Measurements from ENCODE around the gene RNF41. TPM values are rescaled to one million over a fixed set of nuclear protein-coding genes. Genes with fewer than 3 reads are reported as not detected.

RNF41 gene
- total RNA-seq, 2 experiments from 2014 or later = 23.4 to 27.4 TPM

DNA sequence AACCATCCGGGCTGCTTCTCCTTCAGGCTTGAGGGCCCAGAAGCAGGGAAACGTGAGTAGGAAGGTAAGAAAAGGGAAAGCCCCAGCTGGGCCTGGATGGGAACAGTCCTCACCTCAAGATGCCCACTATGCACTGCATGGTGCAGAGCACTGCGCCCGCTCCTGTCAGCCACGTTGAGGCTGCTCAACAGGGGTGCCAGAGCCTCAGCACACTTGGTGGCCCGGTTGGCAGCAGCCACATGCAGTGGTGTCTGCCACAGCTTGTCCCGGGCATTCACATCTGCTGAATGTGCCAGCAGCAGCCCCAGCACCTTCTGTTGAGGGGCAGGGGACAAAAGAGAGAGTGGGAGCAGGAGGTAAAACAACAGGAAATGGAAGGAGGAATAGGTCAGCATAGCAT, 33.9 kb upstream of the RNF41 start:
- TF ChIP-seq, protein P1, sequence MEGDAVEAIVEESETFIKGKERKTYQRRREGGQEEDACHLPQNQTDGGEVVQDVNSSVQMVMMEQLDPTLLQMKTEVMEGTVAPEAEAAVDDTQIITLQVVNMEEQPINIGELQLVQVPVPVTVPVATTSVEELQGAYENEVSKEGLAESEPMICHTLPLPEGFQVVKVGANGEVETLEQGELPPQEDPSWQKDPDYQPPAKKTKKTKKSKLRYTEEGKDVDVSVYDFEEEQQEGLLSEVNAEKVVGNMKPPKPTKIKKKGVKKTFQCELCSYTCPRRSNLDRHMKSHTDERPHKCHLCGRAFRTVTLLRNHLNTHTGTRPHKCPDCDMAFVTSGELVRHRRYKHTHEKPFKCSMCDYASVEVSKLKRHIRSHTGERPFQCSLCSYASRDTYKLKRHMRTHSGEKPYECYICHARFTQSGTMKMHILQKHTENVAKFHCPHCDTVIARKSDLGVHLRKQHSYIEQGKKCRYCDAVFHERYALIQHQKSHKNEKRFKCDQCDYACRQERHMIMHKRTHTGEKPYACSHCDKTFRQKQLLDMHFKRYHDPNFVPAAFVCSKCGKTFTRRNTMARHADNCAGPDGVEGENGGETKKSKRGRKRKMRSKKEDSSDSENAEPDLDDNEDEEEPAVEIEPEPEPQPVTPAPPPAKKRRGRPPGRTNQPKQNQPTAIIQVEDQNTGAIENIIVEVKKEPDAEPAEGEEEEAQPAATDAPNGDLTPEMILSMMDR (IDR thresholded peaks at IDR 0.05) = no peak
- H3K36me3 Mint-ChIP-seq (ENCODE audit: low read depth) = peaks cover 28% of the 10 kb centered on the region
- peaks cover 19% of the 10 kb centered on the region for H3K4me1 Mint-ChIP-seq (ENCODE audit: low read depth)
- H3K27me3 Mint-ChIP-seq = no peaks in the 10 kb centered on the region
- DNase-seq (no peak), ATAC-seq (no peak)
- no peak overlapping the region for H3K27ac Mint-ChIP-seq
- intact Hi-C loops (cut with micrococcal nuclease) = loop anchor here (5.0 to 10.0 kb wide), 2 partner anchors 63 to 131 kb away; partner anchors contain the start of gene ESYT1
- H3K4me3 Mint-ChIP-seq = no peak overlapping the region
- POLR2A ChIA-PET = interaction anchor here (3.5 kb wide), 1 partner anchor 33 kb away, joined by 16 read pairs; the partner anchor contains the start of gene RNF41
- no peaks in the 10 kb centered on the region for H3K9me3 Mint-ChIP-seq
- CTCF ChIA-PET = interaction anchor here (0.6 to 2.4 kb wide), 6 partner anchors 9 to 443 kb away, joined by 3 to 7 read pairs (median 4); partner anchors contain the start of genes CNPY2 and SMARCC2

- intact Hi-C loops (cut with micrococcal nuclease) = loop anchor here (10.0 kb wide), 1 partner anchor 128 kb away; the partner anchor contains the start of gene ESYT1
- DNase-seq = no peak
Measured at GRCh38 chr12:56253091-56253490, 31.4 kb upstream of the RNF41 start.

GRCh38 chr12:56252649-56253048, 30.9 kb upstream of the RNF41 start:
- ATAC-seq (no peak), DNase-seq (no peak)
- intact Hi-C loops (cut with micrococcal nuclease) = loop anchor here (10.0 kb wide), 1 partner anchor 128 kb away; the partner anchor contains the start of gene ESYT1
- ChIA-PET CTCF (interaction anchor here (1.0 kb wide), 1 partner anchor 133 kb away, joined by 3 read pairs; no protein-coding TSS in a partner anchor), POLR2A (interaction anchor here (1.0 to 1.5 kb wide), 2 partner anchors 11 to 23 kb away, joined by 3 read pairs; no protein-coding TSS in a partner anchor)
- Mint-ChIP-seq H3K36me3 (ENCODE audit: low read depth) (peaks cover 31% of the 10 kb centered on the region), H3K4me3 (no peak overlapping the region), H3K27ac (no peak overlapping the region), H3K4me1 (ENCODE audit: low read depth) (peaks cover 13% of the 10 kb centered on the region), H3K27me3 (no peaks in the 10 kb centered on the region), H3K9me3 (no peaks in the 10 kb centered on the region)
- TF ChIP-seq, protein P1 (IDR thresholded peaks at IDR 0.05) = no peak

More at GRCh38 chr12:56253091-56253490, 31.4 kb upstream of the RNF41 start:
- no peaks in the 10 kb centered on the region for H3K27me3 Mint-ChIP-seq
- no peak overlapping the region for H3K4me3 Mint-ChIP-seq
- CTCF ChIA-PET = no interaction called here
- no peak for ATAC-seq
- peaks cover 31% of the 10 kb centered on the region for H3K36me3 Mint-ChIP-seq (ENCODE audit: low read depth)
- peaks cover 13% of the 10 kb centered on the region for H3K4me1 Mint-ChIP-seq (ENCODE audit: low read depth)
- H3K27ac Mint-ChIP-seq = no peak overlapping the region
- no peaks in the 10 kb centered on the region for H3K9me3 Mint-ChIP-seq
- TF ChIP-seq, protein P1 (IDR thresholded peaks at IDR 0.05) = no peak
- POLR2A ChIA-PET = interaction anchor here (1.0 to 1.5 kb wide), 2 partner anchors 12 to 22 kb away, joined by 3 read pairs; no protein-coding TSS in a partner anchor

GRCh38 chr12:56248711-56249110, 27.0 kb upstream of the RNF41 start:
- ChIA-PET POLR2A (interaction anchor here (1.2 to 1.6 kb wide), 3 partner anchors 9 to 18 kb away, joined by 3 to 7 read pairs (median 5); partner anchors contain the start of genes ANKRD52 and COQ10A), CTCF (interaction anchor here (0.6 kb wide), 1 partner anchor 254 kb away, joined by 3 read pairs; no protein-coding TSS in a partner anchor)
- intact Hi-C loops (cut with micrococcal nuclease) = no loop called here
- Mint-ChIP-seq H3K27me3 (no peaks in the 10 kb centered on the region), H3K4me1 (ENCODE audit: low read depth) (no peaks in the 10 kb centered on the region), H3K36me3 (ENCODE audit: low read depth) (peaks cover 28% of the 10 kb centered on the region), H3K27ac (no peak overlapping the region), H3K9me3 (no peaks in the 10 kb centered on the region), H3K4me3 (no peak overlapping the region)
- ATAC-seq (no peak), DNase-seq (no peak)
- TF ChIP-seq, protein P1 (IDR thresholded peaks at IDR 0.05) = no peak

GRCh38 chr12:56247923-56248322, 26.2 kb upstream of the RNF41 start:
- Mint-ChIP-seq H3K4me1 (ENCODE audit: low read depth) (no peaks in the 10 kb centered on the region), H3K27ac (no peak overlapping the region), H3K9me3 (no peaks in the 10 kb centered on the region), H3K27me3 (no peaks in the 10 kb centered on the region), H3K36me3 (ENCODE audit: low read depth) (peaks cover 25% of the 10 kb centered on the region), H3K4me3 (no peak overlapping the region)
- DNase-seq (no peak), ATAC-seq (no peak)
- TF ChIP-seq, protein P1 (IDR thresholded peaks at IDR 0.05) = no peak
- ChIA-PET CTCF (interaction anchor here (0.5 kb wide), 1 partner anchor 184 kb away, joined by 3 read pairs; no protein-coding TSS in a partner anchor), POLR2A (interaction anchor here (0.7 to 1.6 kb wide), 4 partner anchors 8 to 19 kb away, joined by 3 to 7 read pairs (median 4); partner anchors contain the start of genes ANKRD52 and COQ10A)
- intact Hi-C loops (cut with micrococcal nuclease) = no loop called here

All from activated CD8-positive, alpha-beta T cell treated with anti-CD3 and anti-CD28 coated beads for 36 hours (primary cell).